ENCODE results near the gene GFOD1.

The GFOD1 gene

DNA sequence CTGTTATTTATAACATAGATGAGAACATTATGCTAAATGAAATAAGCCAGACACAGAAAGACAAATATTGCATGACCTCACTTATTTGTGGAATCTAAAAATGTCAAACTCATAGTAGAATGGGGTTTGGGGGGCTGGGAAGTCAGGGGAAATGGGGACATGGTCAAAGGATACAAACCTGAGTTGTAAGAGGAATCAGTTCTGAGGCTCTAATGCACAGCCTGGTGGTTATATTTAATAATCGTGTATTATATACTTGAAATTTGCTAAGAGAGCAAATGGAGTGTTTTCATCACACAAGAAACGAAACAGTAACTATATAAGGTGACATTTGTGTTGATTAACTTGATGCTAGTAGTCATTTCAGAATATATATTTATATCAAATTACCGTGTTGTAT, 40.8 kb upstream of the GFOD1 start:
- H3K27ac ChIP-seq (ENCODE audit: low read depth, low read length): peak overlapping the region; percentile 87
- H4K20me1 ChIP-seq (ENCODE audit: control insufficient read depth, insufficient read depth, low read depth, low read length): no peaks in the 10 kb centered on the region
- no peak overlapping the region for H3K4me3 ChIP-seq (ENCODE audit: low read length)
- H3F3A ChIP-seq (ENCODE audit: control insufficient read depth, insufficient read depth): peaks cover 19% of the 10 kb centered on the region
- H3K4me2 ChIP-seq (ENCODE audit: low read length): no peak overlapping the region
- no peaks in the 10 kb centered on the region for H3K9me2 ChIP-seq (replicated peaks; ENCODE audit: control insufficient read depth, low read length)
- no peaks in the 10 kb centered on the region for H3K27me3 ChIP-seq (ENCODE audit: control insufficient read depth, low read length)
- no peak for TF ChIP-seq EZH2phosphoT487 (IDR thresholded peaks at IDR 0.05; ENCODE audit: borderline replicate concordance, low read length)
- TF ChIP-seq, protein P1, sequence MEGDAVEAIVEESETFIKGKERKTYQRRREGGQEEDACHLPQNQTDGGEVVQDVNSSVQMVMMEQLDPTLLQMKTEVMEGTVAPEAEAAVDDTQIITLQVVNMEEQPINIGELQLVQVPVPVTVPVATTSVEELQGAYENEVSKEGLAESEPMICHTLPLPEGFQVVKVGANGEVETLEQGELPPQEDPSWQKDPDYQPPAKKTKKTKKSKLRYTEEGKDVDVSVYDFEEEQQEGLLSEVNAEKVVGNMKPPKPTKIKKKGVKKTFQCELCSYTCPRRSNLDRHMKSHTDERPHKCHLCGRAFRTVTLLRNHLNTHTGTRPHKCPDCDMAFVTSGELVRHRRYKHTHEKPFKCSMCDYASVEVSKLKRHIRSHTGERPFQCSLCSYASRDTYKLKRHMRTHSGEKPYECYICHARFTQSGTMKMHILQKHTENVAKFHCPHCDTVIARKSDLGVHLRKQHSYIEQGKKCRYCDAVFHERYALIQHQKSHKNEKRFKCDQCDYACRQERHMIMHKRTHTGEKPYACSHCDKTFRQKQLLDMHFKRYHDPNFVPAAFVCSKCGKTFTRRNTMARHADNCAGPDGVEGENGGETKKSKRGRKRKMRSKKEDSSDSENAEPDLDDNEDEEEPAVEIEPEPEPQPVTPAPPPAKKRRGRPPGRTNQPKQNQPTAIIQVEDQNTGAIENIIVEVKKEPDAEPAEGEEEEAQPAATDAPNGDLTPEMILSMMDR (IDR thresholded peaks at IDR 0.05; ENCODE audit: low read depth, low read length, poor library complexity, severe bottlenecking): no peak
- H3K9me3 ChIP-seq (ENCODE audit: control insufficient read depth, insufficient read depth, low read length): no peaks in the 10 kb centered on the region
- no peaks in the 10 kb centered on the region for H3K36me3 ChIP-seq (ENCODE audit: control insufficient read depth, low read length)
- peaks cover 58% of the 10 kb centered on the region for H3K4me1 ChIP-seq (ENCODE audit: control insufficient read depth, low read length)
- no peaks in the 10 kb centered on the region for H3K79me2 ChIP-seq (ENCODE audit: control insufficient read depth, low read length)

DNA sequence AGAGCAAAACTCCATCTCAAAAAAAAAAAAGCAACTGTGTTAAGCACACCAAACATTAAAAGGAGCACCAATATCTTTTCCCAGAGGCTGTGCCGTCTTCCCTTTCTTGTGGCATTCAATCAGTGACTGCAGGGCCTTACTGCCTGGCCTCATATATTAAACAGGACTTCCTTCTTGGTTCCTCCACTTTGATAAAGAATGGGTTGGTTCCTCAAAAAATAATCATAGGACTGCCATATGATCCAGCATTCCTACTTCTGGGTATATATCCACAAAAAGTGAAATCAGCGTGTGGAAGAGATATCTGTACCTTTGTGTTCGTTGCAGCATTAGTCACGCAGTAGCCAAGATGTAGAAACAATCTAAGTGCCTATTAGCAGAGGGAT, 40.3 kb upstream of the GFOD1 start:
- no peaks in the 10 kb centered on the region for H3K36me3 ChIP-seq (ENCODE audit: control insufficient read depth, low read length)
- TF ChIP-seq EZH2phosphoT487 (IDR thresholded peaks at IDR 0.05; ENCODE audit: borderline replicate concordance, low read length): no peak
- TF ChIP-seq, protein P1 (IDR thresholded peaks at IDR 0.05; ENCODE audit: low read depth, low read length, poor library complexity, severe bottlenecking): no peak
- peaks cover 58% of the 10 kb centered on the region for H3K4me1 ChIP-seq (ENCODE audit: control insufficient read depth, low read length)
- H3F3A ChIP-seq (ENCODE audit: control insufficient read depth, insufficient read depth): peaks cover 19% of the 10 kb centered on the region
- no peaks in the 10 kb centered on the region for H3K79me2 ChIP-seq (ENCODE audit: control insufficient read depth, low read length)
- H3K27me3 ChIP-seq (ENCODE audit: control insufficient read depth, low read length): no peaks in the 10 kb centered on the region
- peak overlapping the region; percentile 87 for H3K27ac ChIP-seq (ENCODE audit: low read depth, low read length)
- no peaks in the 10 kb centered on the region for H3K9me2 ChIP-seq (replicated peaks; ENCODE audit: control insufficient read depth, low read length)
- no peaks in the 10 kb centered on the region for H4K20me1 ChIP-seq (ENCODE audit: control insufficient read depth, insufficient read depth, low read depth, low read length)
- no peak overlapping the region for H3K4me3 ChIP-seq (ENCODE audit: low read length)
- H3K4me2 ChIP-seq (ENCODE audit: low read length): peak overlapping the region; percentile 70
- no peaks in the 10 kb centered on the region for H3K9me3 ChIP-seq (ENCODE audit: control insufficient read depth, insufficient read depth, low read length)

- TF ChIP-seq, protein P1 (IDR thresholded peaks at IDR 0.05; ENCODE audit: low read depth, low read length, poor library complexity, severe bottlenecking): peak; percentile 32
- TF ChIP-seq EZH2phosphoT487 (IDR thresholded peaks at IDR 0.05; ENCODE audit: borderline replicate concordance, low read length): no peak
- H4K20me1 ChIP-seq (ENCODE audit: control insufficient read depth, insufficient read depth, low read depth, low read length): no peaks in the 10 kb centered on the region
Measured at GRCh38 chr6:13526727-13527670, 39.6 kb upstream of the GFOD1 start.

More at GRCh38 chr6:13526727-13527670, 39.6 kb upstream of the GFOD1 start:
- H3K4me1 ChIP-seq (ENCODE audit: control insufficient read depth, low read length): peaks cover 58% of the 10 kb centered on the region
- H3K9me3 ChIP-seq (ENCODE audit: control insufficient read depth, insufficient read depth, low read length): no peaks in the 10 kb centered on the region
- H3K27me3 ChIP-seq (ENCODE audit: control insufficient read depth, low read length): no peaks in the 10 kb centered on the region
- H3K27ac ChIP-seq (ENCODE audit: low read depth, low read length): peak overlapping the region; percentile 87
- H3F3A ChIP-seq (ENCODE audit: control insufficient read depth, insufficient read depth): peaks cover 19% of the 10 kb centered on the region
- peak overlapping the region; percentile 61 for H3K4me3 ChIP-seq (ENCODE audit: low read length)
- peak overlapping the region; percentile 70 for H3K4me2 ChIP-seq (ENCODE audit: low read length)
- no peaks in the 10 kb centered on the region for H3K36me3 ChIP-seq (ENCODE audit: control insufficient read depth, low read length)
- H3K9me2 ChIP-seq (replicated peaks; ENCODE audit: control insufficient read depth, low read length): no peaks in the 10 kb centered on the region
- no peaks in the 10 kb centered on the region for H3K79me2 ChIP-seq (ENCODE audit: control insufficient read depth, low read length)
